Measurements from ENCODE around the gene INTS11. TPM values are rescaled to one million over a fixed set of nuclear protein-coding genes. Genes with fewer than 3 reads are reported as not detected.

The INTS11 gene
- total RNA-seq, 3 donors from 2014 or later, result 89.9 to 127 (median 95.5) TPM

GRCh38 chr1:1293263-1294249 is 30.9 kb downstream of the INTS11 start:
- Histone ChIP-seq H3K4me3 (no peak overlapping the region), H3K36me3 (ENCODE audit: low read depth) (no peaks in the 10 kb centered on the region), H3K9me3 (no peaks in the 10 kb centered on the region), H3K4me1 (ENCODE audit: low read depth) (peaks cover 12% of the 10 kb centered on the region)
- no peak for DNase-seq
- intact Hi-C loops (cut with DNase I, micrococcal nuclease), result no loop called here
- no peak for TF ChIP-seq CTCF (IDR thresholded peaks at IDR 0.05)
- no peak for ATAC-seq

GRCh38 chr1:1292851-1293250 is 31.6 kb downstream of the INTS11 start:
- H3K4me3 ChIP-seq, result no peak overlapping the region
- intact Hi-C loops (cut with DNase I, micrococcal nuclease), result no loop called here
- peaks cover 12% of the 10 kb centered on the region for H3K4me1 ChIP-seq (ENCODE audit: low read depth)
- H3K36me3 ChIP-seq (ENCODE audit: low read depth), result no peaks in the 10 kb centered on the region
- no peaks in the 10 kb centered on the region for H3K9me3 ChIP-seq
- TF ChIP-seq CTCF (IDR thresholded peaks at IDR 0.05), result no peak
- no peak for DNase-seq
- ATAC-seq, result no peak

GRCh38 chr1:1292442-1292779 is 32.0 kb downstream of the INTS11 start:
- Histone ChIP-seq H3K4me1 (ENCODE audit: low read depth) (peaks cover 12% of the 10 kb centered on the region), H3K36me3 (ENCODE audit: low read depth) (no peaks in the 10 kb centered on the region), H3K9me3 (no peaks in the 10 kb centered on the region), H3K4me3 (no peak overlapping the region)
- no peak for TF ChIP-seq CTCF (IDR thresholded peaks at IDR 0.05)
- ATAC-seq (no peak), DNase-seq (no peak)
- intact Hi-C loops (cut with DNase I, micrococcal nuclease), result no loop called here

- H3K4me1 ChIP-seq (ENCODE audit: low read depth), result peaks cover 12% of the 10 kb centered on the region
- intact Hi-C loops (cut with DNase I, micrococcal nuclease), result no loop called here
- DNase-seq, result peak in 2 of 3 donors; percentile 85 to 88
- no peak overlapping the region for H3K4me3 ChIP-seq
- no peaks in the 10 kb centered on the region for H3K36me3 ChIP-seq (ENCODE audit: low read depth)
- ATAC-seq, result peak; percentile 87
- peak; percentile 35 for TF ChIP-seq CTCF (IDR thresholded peaks at IDR 0.05)
- no peaks in the 10 kb centered on the region for H3K9me3 ChIP-seq
Observed at GRCh38 chr1:1291548-1292441, 32.7 kb downstream of the INTS11 start.

- Histone ChIP-seq H3K4me3 (no peak overlapping the region), H3K36me3 (ENCODE audit: low read depth) (no peaks in the 10 kb centered on the region), H3K9me3 (no peaks in the 10 kb centered on the region), H3K4me1 (ENCODE audit: low read depth) (peaks cover 12% of the 10 kb centered on the region)
- TF ChIP-seq CTCF (IDR thresholded peaks at IDR 0.05), result no peak
- peak; percentile 56 for ATAC-seq
- DNase-seq, result peak in 2 of 3 donors; percentile 42 to 67
- intact Hi-C loops (cut with DNase I, micrococcal nuclease), result no loop called here
Observed at GRCh38 chr1:1291023-1291528, 33.4 kb downstream of the INTS11 start.
